IMR-90 (cell line): ENCODE measurements around the gene TTL. TPM values are rescaled to one million over a fixed set of nuclear protein-coding genes. Genes with fewer than 3 reads are reported as not detected.

Experiments used
- ATAC-seq: fragments of 200-7000 bp; cut with Tn5 transposase; 2 replicates; pipeline ENCODE4 v1.9.1; 2020; ENCODE audit warnings: low read depth, mild to moderate bottlenecking, moderate library complexity
- BruUV-seq: library from RNA; stranded (reverse); fragments of 400-500 nt; replicated peaks from 2 replicates; lab custom pipeline; 2021; lab: Mats Ljungman, UMichigan
- CTCF ChIA-PET: fragments of 300-600 bp; formaldehyde crosslinking; extraction: SDS; loops from one replicate; lab custom pipeline; 2021; ENCODE audit warnings: antibody characterized with exemption; lab: Yijun Ruan, JAX
- POLR2A ChIA-PET: fragments of 300-600 bp; sonication (Branson Sonifier 250); formaldehyde crosslinking; loops from one replicate; lab custom pipeline; 2022; ENCODE audit warnings: antibody characterized with exemption; ENCODE audit not compliant: unreplicated experiment; lab: Charles Lee
- DNase-seq: peaks from one replicate; pipeline ENCODE4 v3.0.0; 2013
- H2AFZ ChIP-seq: replicated peaks from 2 replicates; pipeline ENCODE3; 2013; ENCODE audit warnings: low read length, mild to moderate bottlenecking; ENCODE audit not compliant: poor library complexity
- H2AK5ac ChIP-seq: 2 replicates; pipeline ENCODE4 v1.6.1; 2013; ENCODE audit warnings: low read depth, low read length, inconsistent platforms
- H2AK9ac ChIP-seq: replicated peaks from 2 replicates; pipeline ENCODE3; 2013; ENCODE audit warnings: mild to moderate bottlenecking, low read depth, low read length, moderate library complexity; ENCODE audit not compliant: poor library complexity
- H2BK120ac ChIP-seq: 2 replicates; pipeline ENCODE4 v1.6.1; 2013; ENCODE audit warnings: low read depth, low read length, inconsistent platforms
- H2BK15ac ChIP-seq: 3 replicates; pipeline ENCODE4 v1.6.1; 2013; ENCODE audit warnings: low read depth, low read length, inconsistent platforms
- H2BK20ac ChIP-seq: 2 replicates; pipeline ENCODE4 v1.6.1; 2013; ENCODE audit warnings: low read depth, mild to moderate bottlenecking, inconsistent platforms, low read length, moderate library complexity
- H2BK5ac ChIP-seq: 2 replicates; pipeline ENCODE4 v1.6.1; 2013; ENCODE audit warnings: mild to moderate bottlenecking, low read depth, low read length, inconsistent platforms; ENCODE audit not compliant: poor library complexity, severe bottlenecking
- H3K14ac ChIP-seq: replicated peaks from 2 replicates; pipeline ENCODE4 v1.6.1; 2013; ENCODE audit warnings: low read depth, low read length, inconsistent platforms
- H3K18ac ChIP-seq: 2 replicates; pipeline ENCODE4 v1.6.1; 2013; ENCODE audit warnings: low read depth, low read length, control low read depth
- H3K23ac ChIP-seq: 2 replicates; pipeline ENCODE4 v1.6.1; 2013; ENCODE audit warnings: low read depth, low read length, inconsistent platforms
- H3K27ac ChIP-seq: 2 replicates; pipeline ENCODE4 v1.5.1; 2013; ENCODE audit warnings: mild to moderate bottlenecking, control low read depth, low read length; ENCODE audit not compliant: insufficient read depth
- H3K27me3 ChIP-seq: 2 replicates; pipeline ENCODE4 v1.6.1; 2013; ENCODE audit warnings: low read length; ENCODE audit not compliant: control insufficient read depth, insufficient read depth
- H3K36me3 ChIP-seq: 2 replicates; pipeline ENCODE4 v1.6.1; 2013; ENCODE audit warnings: low read length, mixed read lengths; ENCODE audit not compliant: control insufficient read depth, insufficient read depth
- H3K4ac ChIP-seq: 2 replicates; pipeline ENCODE4 v1.6.1; 2013; ENCODE audit warnings: low read depth, low read length, inconsistent platforms
- H3K4me1 ChIP-seq: 2 replicates; pipeline ENCODE4 v1.6.1; 2013; ENCODE audit warnings: low read length, mixed read lengths; ENCODE audit not compliant: control insufficient read depth, insufficient read depth
- H3K4me2 ChIP-seq: 2 replicates; pipeline ENCODE4 v1.6.1; 2013; ENCODE audit warnings: low read depth, mild to moderate bottlenecking, control low read depth, low read length, moderate library complexity
- H3K4me3 ChIP-seq: 2 replicates; pipeline ENCODE4 v1.5.1; 2013; ENCODE audit warnings: low read depth, mild to moderate bottlenecking, control low read depth, low read length, moderate library complexity; ENCODE audit not compliant: insufficient read depth
- H3K56ac ChIP-seq: 2 replicates; pipeline ENCODE4 v1.6.1; 2013; ENCODE audit warnings: low read length, inconsistent platforms; ENCODE audit not compliant: insufficient read depth; ENCODE audit errors: extremely low read depth
- H3K79me1 ChIP-seq, 2 experiments: 2 replicates each; pipeline ENCODE4 v1.6.1; 2013; ENCODE audit warnings: low read length in 2 of 2, inconsistent platforms in 1 of 2, low read depth in 1 of 2
- H3K9ac ChIP-seq: 2 replicates; pipeline ENCODE4 v1.6.1; 2013; ENCODE audit warnings: low read depth, low read length, control low read depth
- H3K9me1 ChIP-seq: 2 replicates; pipeline ENCODE4 v1.6.1; 2013; ENCODE audit warnings: low read length, inconsistent platforms; ENCODE audit not compliant: insufficient read depth
- H3K9me3 ChIP-seq: 2 replicates; pipeline ENCODE4 v1.6.1; 2013; ENCODE audit warnings: low read length; ENCODE audit not compliant: control insufficient read depth, insufficient read depth
- H4K20me1 ChIP-seq: 2 replicates; pipeline ENCODE4 v1.6.1; 2013; ENCODE audit warnings: low read length, inconsistent platforms; ENCODE audit not compliant: insufficient read depth
- H4K5ac ChIP-seq: 2 replicates; pipeline ENCODE4 v1.6.1; 2013; ENCODE audit warnings: mild to moderate bottlenecking, low read depth, low read length, control low read depth
- H4K8ac ChIP-seq, 2 experiments: 2 replicates each; pipeline ENCODE4 v1.6.1; 2013; ENCODE audit warnings: low read depth in 2 of 2, low read length in 2 of 2, control low read depth in 1 of 2, inconsistent platforms in 1 of 2
- H4K91ac ChIP-seq: 2 replicates; pipeline ENCODE4 v1.6.1; 2013; ENCODE audit warnings: low read depth, low read length, inconsistent platforms; ENCODE audit not compliant: insufficient read depth
- BHLHE40 ChIP-seq: fragments of 150-350 bp; IDR thresholded peaks from 2 replicates; pipeline ENCODE4 v1.6.1; 2016; ENCODE audit warnings: mild to moderate bottlenecking, low read depth, low read length
- CEBPB ChIP-seq: IDR thresholded peaks from 2 replicates; pipeline ENCODE4 v1.6.1; 2012; ENCODE audit warnings: low read depth, low read length, improper control_type of control experiment
- CHD1 ChIP-seq: IDR thresholded peaks from 2 replicates; pipeline ENCODE4 v1.6.1; 2012; ENCODE audit warnings: low read depth, low read length, improper control_type of control experiment
- MAZ ChIP-seq: IDR thresholded peaks from 2 replicates; pipeline ENCODE4 v1.6.1; 2012; ENCODE audit warnings: low read depth, mild to moderate bottlenecking, low read length, improper control_type of control experiment, moderate library complexity, borderline replicate concordance
- RFX5 ChIP-seq: IDR thresholded peaks from 2 replicates; pipeline ENCODE4 v1.8.0; 2012; ENCODE audit warnings: low read depth, mild to moderate bottlenecking, low read length, moderate library complexity
- WGBS, 2 experiments: methylation state at CpG; one replicate each; pipeline versions ENCODE4 v1.1.5 to v1.1.7; 2013; ENCODE audit warnings: missing lambda C conversion rate in 2 of 2; ENCODE audit not compliant: insufficient read length in 1 of 2; ENCODE audit errors: extremely low coverage in 2 of 2; 5-methylcytosine and 5-hydroxymethylcytosine counted together
- dilution Hi-C: fragments of 300-500 bp; cut with HindIII; formaldehyde crosslinking; loops from one replicate; pipeline ENCODE4 v1.14.3; 2018; ENCODE audit warnings: low sequenced_read_pairs; ENCODE audit not compliant: unreplicated experiment
- in situ Hi-C: fragments of 300-500 bp; cut with MboI; formaldehyde crosslinking; loops from 3 replicates; pipeline ENCODE4 v1.14.3; 2019; ENCODE audit warnings: low sequenced_read_pairs, inconsistent platforms, mixed read lengths
- intact Hi-C: fragments of 100-400 bp; cut with micrococcal nuclease; formaldehyde crosslinking; loops from 2 replicates; pipeline ENCODE4 v1.10.0; 2022
- polyA plus RNA-seq, 3 experiments: library from polyadenylated mRNA; depleted of rRNA; stranded (reverse); fragments of >200 nt; gene quantifications; 2 replicates each; pipeline ENCODE4 v1.2.3, GENCODE V29; 2012; ENCODE audit warnings: low replicate concordance in 1 of 3
- total RNA-seq: library from RNA; depleted of rRNA; stranded (reverse); fragments of >200 nt; gene quantifications from 2 replicates; pipeline ENCODE4 v1.2.3, GENCODE V29; 2012

The TTL gene
- total and polyA plus RNA-seq, 2 of the 4 experiments (the other 2 are of a cell fraction): 18.2 to 36.2 TPM

GRCh38 chr2:112472547-112473263, 9.3 kb upstream of the TTL start:
- Histone ChIP-seq H3K4me2 (no peak overlapping the region), H3K9me3 (no peaks in the 10 kb centered on the region), H3K79me1 (no peaks in the 10 kb centered on the region), H2BK5ac (no peak overlapping the region), H3K4me1 (no peaks in the 10 kb centered on the region), H4K91ac (no peak overlapping the region), H3K27me3 (peaks cover 2% of the 10 kb centered on the region; the same call in 1 of the 2 replicates), H4K20me1 (no peaks in the 10 kb centered on the region), H2BK120ac (no peak overlapping the region), H2AK9ac (no peak overlapping the region), H4K8ac (no peak overlapping the region), H2BK15ac (no peak overlapping the region), H3K14ac (no peak overlapping the region), H3K4ac (no peak overlapping the region), H3K18ac (no peak overlapping the region), H2BK20ac (no peak overlapping the region), H2AFZ (no peak overlapping the region), H4K5ac (no peak overlapping the region), H3K27ac (no peak overlapping the region), H2AK5ac (no peak overlapping the region), H3K36me3 (no peaks in the 10 kb centered on the region), H3K23ac (no peak overlapping the region), H3K9me1 (no peaks in the 10 kb centered on the region), H3K4me3 (no peak overlapping the region), H3K9ac (no peak overlapping the region), H3K56ac (no peak overlapping the region)
- no peak for TF ChIP-seq CHD1
- TF ChIP-seq MAZ: no peak
- TF ChIP-seq BHLHE40: no peak
- no peak for TF ChIP-seq RFX5
- TF ChIP-seq CEBPB: no peak
- in situ Hi-C loops (no loop called here), intact Hi-C loops (no loop called here), dilution Hi-C loops (no loop called here)
- POLR2A ChIA-PET: no interaction called here
- ATAC-seq (no peak), DNase-seq (no peak)
- BruUV-seq: no TSS peak
- CTCF ChIA-PET: interaction anchor here (0.5 kb wide), 1 partner anchor 214 kb away, joined by 7 read pairs; no protein-coding TSS in a partner anchor
- WGBS, 2 experiments: no CpG with 5 or more reads among the region's 6 CpGs
